GM23338 (cell line): Measurements from ENCODE around the gene CERT1.

Source experiments
- EZH2 ChIP-seq: fragments of 200-600 bp; sonication (generic); IDR thresholded peaks from one replicate; pipeline ENCODE4 v1.8.0; 2017; ENCODE audit warnings: antibody characterized with exemption, mild to moderate bottlenecking, low read depth; ENCODE audit not compliant: unreplicated experiment
- EZH2phosphoT487 ChIP-seq: fragments of 200-600 bp; sonication (generic); IDR thresholded peaks from one replicate; pipeline ENCODE4 v1.8.1; 2018; ENCODE audit warnings: antibody characterized with exemption; ENCODE audit not compliant: unreplicated experiment
- POLR2AphosphoS5 ChIP-seq: IDR thresholded peaks from 2 replicates; pipeline ENCODE4 v1.6.1; 2016; ENCODE audit warnings: antibody characterized with exemption, low read depth
- STAT1 ChIP-seq: IDR thresholded peaks from one replicate; pipeline ENCODE4 v1.6.1; 2016; ENCODE audit warnings: antibody characterized with exemption; ENCODE audit not compliant: unreplicated experiment
- ZNF331 ChIP-seq: fragments of 250-450 bp; sonication (Bioruptor Pico); IDR thresholded peaks from 2 replicates; pipeline ENCODE4 v1.5.0; 2020; ENCODE audit warnings: low read depth, mild to moderate bottlenecking, moderate library complexity
- TF ChIP-seq, protein P1 (sequence below), 2 experiments: fragments of 200-600 bp in 1 of 2; sonication (generic) in 1 of 2; conservative IDR thresholded peaks; 2 replicates each; pipeline versions ENCODE4 v1.5.1 to v1.6.1; 2016 to 2017; ENCODE audit warnings: antibody characterized with exemption in 2 of 2, low read depth in 2 of 2, mild to moderate bottlenecking in 2 of 2, moderate library complexity in 1 of 2
- TF ChIP-seq, protein P2 (sequence below): IDR thresholded peaks from one replicate; pipeline ENCODE4 v1.6.1; 2018; ENCODE audit warnings: antibody characterized with exemption; ENCODE audit not compliant: unreplicated experiment

DNA sequence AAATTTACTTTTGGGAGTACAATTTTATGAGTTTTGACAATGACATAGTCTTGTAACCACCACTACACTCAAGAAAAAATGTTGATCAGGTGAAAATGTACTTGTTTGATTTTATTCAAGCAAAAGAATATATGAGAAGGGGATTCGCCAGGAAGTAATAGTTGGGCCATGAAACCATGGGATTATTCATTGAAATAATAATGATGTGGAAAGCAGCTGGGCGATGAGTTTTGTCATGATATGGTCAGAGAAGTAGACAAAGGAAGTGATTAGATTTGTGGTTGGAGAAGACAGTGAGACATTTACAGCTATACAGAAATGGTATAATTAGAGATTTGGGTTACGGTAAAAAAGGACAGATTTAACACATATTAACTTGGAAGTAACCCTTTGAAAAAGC, 163.2 kb downstream of the CERT1 start:
- TF ChIP-seq, protein P1, sequence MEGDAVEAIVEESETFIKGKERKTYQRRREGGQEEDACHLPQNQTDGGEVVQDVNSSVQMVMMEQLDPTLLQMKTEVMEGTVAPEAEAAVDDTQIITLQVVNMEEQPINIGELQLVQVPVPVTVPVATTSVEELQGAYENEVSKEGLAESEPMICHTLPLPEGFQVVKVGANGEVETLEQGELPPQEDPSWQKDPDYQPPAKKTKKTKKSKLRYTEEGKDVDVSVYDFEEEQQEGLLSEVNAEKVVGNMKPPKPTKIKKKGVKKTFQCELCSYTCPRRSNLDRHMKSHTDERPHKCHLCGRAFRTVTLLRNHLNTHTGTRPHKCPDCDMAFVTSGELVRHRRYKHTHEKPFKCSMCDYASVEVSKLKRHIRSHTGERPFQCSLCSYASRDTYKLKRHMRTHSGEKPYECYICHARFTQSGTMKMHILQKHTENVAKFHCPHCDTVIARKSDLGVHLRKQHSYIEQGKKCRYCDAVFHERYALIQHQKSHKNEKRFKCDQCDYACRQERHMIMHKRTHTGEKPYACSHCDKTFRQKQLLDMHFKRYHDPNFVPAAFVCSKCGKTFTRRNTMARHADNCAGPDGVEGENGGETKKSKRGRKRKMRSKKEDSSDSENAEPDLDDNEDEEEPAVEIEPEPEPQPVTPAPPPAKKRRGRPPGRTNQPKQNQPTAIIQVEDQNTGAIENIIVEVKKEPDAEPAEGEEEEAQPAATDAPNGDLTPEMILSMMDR (conservative IDR thresholded peaks at IDR 0.05; ENCODE audit: low read depth in 2 of 2) = no peak
- TF ChIP-seq, protein P2, sequence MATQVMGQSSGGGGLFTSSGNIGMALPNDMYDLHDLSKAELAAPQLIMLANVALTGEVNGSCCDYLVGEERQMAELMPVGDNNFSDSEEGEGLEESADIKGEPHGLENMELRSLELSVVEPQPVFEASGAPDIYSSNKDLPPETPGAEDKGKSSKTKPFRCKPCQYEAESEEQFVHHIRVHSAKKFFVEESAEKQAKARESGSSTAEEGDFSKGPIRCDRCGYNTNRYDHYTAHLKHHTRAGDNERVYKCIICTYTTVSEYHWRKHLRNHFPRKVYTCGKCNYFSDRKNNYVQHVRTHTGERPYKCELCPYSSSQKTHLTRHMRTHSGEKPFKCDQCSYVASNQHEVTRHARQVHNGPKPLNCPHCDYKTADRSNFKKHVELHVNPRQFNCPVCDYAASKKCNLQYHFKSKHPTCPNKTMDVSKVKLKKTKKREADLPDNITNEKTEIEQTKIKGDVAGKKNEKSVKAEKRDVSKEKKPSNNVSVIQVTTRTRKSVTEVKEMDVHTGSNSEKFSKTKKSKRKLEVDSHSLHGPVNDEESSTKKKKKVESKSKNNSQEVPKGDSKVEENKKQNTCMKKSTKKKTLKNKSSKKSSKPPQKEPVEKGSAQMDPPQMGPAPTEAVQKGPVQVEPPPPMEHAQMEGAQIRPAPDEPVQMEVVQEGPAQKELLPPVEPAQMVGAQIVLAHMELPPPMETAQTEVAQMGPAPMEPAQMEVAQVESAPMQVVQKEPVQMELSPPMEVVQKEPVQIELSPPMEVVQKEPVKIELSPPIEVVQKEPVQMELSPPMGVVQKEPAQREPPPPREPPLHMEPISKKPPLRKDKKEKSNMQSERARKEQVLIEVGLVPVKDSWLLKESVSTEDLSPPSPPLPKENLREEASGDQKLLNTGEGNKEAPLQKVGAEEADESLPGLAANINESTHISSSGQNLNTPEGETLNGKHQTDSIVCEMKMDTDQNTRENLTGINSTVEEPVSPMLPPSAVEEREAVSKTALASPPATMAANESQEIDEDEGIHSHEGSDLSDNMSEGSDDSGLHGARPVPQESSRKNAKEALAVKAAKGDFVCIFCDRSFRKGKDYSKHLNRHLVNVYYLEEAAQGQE = no peak
- TF ChIP-seq ZNF331 (CRISPR knock-in tag) = no peak
- no peak for TF ChIP-seq STAT1
- TF ChIP-seq EZH2phosphoT487 = no peak
- TF ChIP-seq POLR2AphosphoS5 = no peak
- TF ChIP-seq EZH2 = no peak
